Measurements from ENCODE around the gene DUSP16. TPM values are rescaled to one million over a fixed set of nuclear protein-coding genes. Genes with fewer than 3 reads are reported as not detected.
"Not testable (repeated sequence)": the region's sequence is repeated elsewhere in the genome, so short reads cannot be mapped to it uniquely, and the experiment has no call there.

The DUSP16 gene
- total RNA-seq, 1 donor from 2014 or later, result 51.2 TPM

DNA sequence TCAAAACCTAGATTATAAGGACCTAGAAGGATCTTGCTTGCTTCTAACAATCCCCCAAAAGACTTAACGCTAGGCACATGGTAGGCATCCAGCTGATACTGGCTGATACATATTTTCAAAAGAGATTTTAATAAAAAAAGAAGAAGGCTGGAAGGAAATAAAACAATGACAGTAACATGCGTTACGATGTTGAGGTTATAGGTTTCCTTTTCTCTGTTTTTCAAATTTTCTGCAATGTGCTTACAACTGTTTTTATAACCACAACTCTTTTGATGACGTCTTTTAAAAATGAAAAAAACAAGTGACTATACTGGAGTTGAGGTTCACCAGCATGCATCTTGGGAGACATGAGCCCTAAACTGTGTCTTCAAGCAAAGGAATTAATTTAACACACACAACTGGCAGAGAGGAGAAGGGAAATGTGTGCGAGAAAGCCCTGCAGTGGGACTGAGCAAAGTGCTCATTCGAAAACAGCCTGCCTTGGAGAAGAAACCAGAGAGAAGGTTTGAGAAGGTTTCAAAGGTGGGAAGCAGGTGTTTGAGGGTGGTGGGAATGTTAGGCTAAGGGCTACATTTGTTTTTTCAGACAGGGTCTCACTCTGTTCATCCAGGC, 80.4 kb downstream of the DUSP16 start:
- Mint-ChIP-seq H3K9me3 (no peaks in the 10 kb centered on the region), H3K4me1 (peaks cover 53% of the 10 kb centered on the region)

GRCh38 chr12:12481631-12482030, 81.0 kb downstream of the DUSP16 start:
- peak overlapping the region; percentile 96 for H3K27ac Mint-ChIP-seq
- H3K4me1 Mint-ChIP-seq, result peaks cover 51% of the 10 kb centered on the region
- DNase-seq, result peak; percentile 83
- H3K36me3 Mint-ChIP-seq (ENCODE audit: low read depth), result peaks cover 69% of the 10 kb centered on the region
- intact Hi-C loops (cut with micrococcal nuclease), result loop anchor here (1.0 to 2.0 kb wide), 3 partner anchors 25 to 83 kb away; no protein-coding TSS in a partner anchor
- no peaks in the 10 kb centered on the region for H3K9me3 Mint-ChIP-seq
- H3K4me3 Mint-ChIP-seq, result peak overlapping the region; percentile 83
- H3K27me3 Mint-ChIP-seq, result no peaks in the 10 kb centered on the region

More for the DNA sequence above, 80.4 kb downstream of the DUSP16 start:
- Mint-ChIP-seq H3K27ac (peak overlapping the region; percentile 96), H3K4me3 (peak overlapping the region; percentile 83), H3K27me3 (no peaks in the 10 kb centered on the region), H3K36me3 (ENCODE audit: low read depth) (peaks cover 69% of the 10 kb centered on the region)
- peak; percentile 88 for DNase-seq
- intact Hi-C loops (cut with micrococcal nuclease), result loop anchor here (2.0 kb wide), 2 partner anchors 25 to 83 kb away; no protein-coding TSS in a partner anchor

DNA sequence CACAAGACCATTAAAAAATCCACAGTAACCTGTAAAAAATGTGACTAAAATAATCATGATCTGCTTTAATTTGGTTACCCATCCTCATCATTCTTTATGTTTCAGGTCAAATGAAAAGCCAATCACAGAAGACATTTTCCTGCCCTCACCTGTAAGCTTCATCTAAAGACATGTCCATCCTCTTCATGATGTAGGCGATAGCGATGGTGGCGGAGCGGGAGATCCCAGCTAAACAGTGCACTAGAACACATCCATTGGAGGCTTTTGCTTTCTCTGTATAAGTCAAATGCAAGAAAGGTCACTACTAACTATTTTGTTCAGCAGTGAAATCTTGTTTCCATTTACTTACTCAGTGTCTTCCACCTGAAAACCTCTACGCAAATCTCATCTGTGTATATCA, 82.6 kb downstream of the DUSP16 start:
- H3K27ac Mint-ChIP-seq, result peak overlapping the region; percentile 70
- intact Hi-C loops (cut with micrococcal nuclease), result no loop called here
- no peaks in the 10 kb centered on the region for H3K9me3 Mint-ChIP-seq
- H3K36me3 Mint-ChIP-seq (ENCODE audit: low read depth), result peaks cover 62% of the 10 kb centered on the region
- H3K4me1 Mint-ChIP-seq, result peaks cover 60% of the 10 kb centered on the region
- no peaks in the 10 kb centered on the region for H3K27me3 Mint-ChIP-seq
- H3K4me3 Mint-ChIP-seq, result peak overlapping the region; percentile 18
- DNase-seq, result peak; percentile 54

GRCh38 chr12:12477532-12477890, 85.2 kb downstream of the DUSP16 start:
- peak; percentile 56 for DNase-seq
- Mint-ChIP-seq H3K27ac (peak overlapping the region; percentile 87), H3K4me3 (no peak overlapping the region), H3K9me3 (no peaks in the 10 kb centered on the region), H3K4me1 (peaks cover 65% of the 10 kb centered on the region), H3K27me3 (no peaks in the 10 kb centered on the region), H3K36me3 (ENCODE audit: low read depth) (peaks cover 60% of the 10 kb centered on the region)
- intact Hi-C loops (cut with micrococcal nuclease), result loop anchor here (5.0 kb wide), 1 partner anchor 135 kb away; the partner anchor contains the start of gene CREBL2

- intact Hi-C loops (cut with micrococcal nuclease), result loop anchor here (5.0 kb wide), 1 partner anchor 135 kb away; the partner anchor contains the start of gene CREBL2
- peaks cover 58% of the 10 kb centered on the region for H3K36me3 Mint-ChIP-seq (ENCODE audit: low read depth)
- H3K4me1 Mint-ChIP-seq, result peaks cover 62% of the 10 kb centered on the region
- peak; percentile 50 for DNase-seq
- H3K9me3 Mint-ChIP-seq, result no peaks in the 10 kb centered on the region
- H3K27ac Mint-ChIP-seq, result peak overlapping the region; percentile 87
- H3K27me3 Mint-ChIP-seq, result no peaks in the 10 kb centered on the region
- H3K4me3 Mint-ChIP-seq, result no peak overlapping the region
Observed at GRCh38 chr12:12476857-12477531, 85.7 kb downstream of the DUSP16 start.

DNA sequence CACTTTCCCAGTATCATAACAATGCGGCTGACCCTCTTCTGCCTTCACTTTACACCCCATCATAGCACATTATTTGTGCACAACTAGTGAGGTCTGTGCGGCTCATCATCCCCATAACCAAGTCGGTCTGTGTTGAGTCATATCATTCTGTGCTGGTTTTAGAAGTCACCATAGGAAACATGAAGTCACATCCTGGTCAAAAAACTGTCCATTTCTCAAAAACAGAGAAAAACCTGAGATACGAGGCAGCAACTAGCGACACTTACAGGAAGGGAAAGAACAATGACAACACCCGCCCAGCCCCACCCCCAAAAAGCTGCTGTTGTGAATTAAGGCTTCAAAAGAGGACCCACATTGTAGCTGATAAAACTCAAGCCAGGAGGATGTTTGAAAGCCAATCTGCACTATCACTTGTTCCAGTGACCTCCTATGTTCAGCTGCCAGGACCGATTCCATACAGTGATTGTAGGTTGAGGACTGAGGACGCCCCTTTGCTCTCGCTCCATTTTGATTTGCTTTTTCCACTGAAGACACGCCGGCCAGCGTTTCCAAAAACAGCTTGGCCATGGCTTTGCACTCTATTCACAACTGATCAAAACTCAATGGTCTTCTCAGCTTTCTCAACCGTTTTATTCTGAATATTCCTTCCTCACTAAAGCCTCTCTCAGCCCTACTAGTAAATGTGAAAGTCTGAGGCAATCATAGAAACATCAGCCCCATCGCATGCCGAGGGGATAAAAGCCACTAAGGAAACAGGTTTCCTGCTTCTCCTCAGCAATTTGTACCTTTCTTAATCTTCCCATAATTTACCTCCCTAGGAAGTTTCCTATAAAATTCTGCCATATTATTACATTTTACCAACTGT, 87.5 kb downstream of the DUSP16 start:
- H3K27ac Mint-ChIP-seq, result peak overlapping the region; percentile 100
- H3K36me3 Mint-ChIP-seq (ENCODE audit: low read depth), result peaks cover 66% of the 10 kb centered on the region
- peak overlapping the region; percentile 78 for H3K4me3 Mint-ChIP-seq
- intact Hi-C loops (cut with micrococcal nuclease), result loop anchor here (1.0 to 5.0 kb wide), 10 partner anchors 9 to 240 kb away; partner anchors contain the start of genes CREBL2 and DUSP16
- peak; percentile 90 for DNase-seq
- peaks cover 59% of the 10 kb centered on the region for H3K4me1 Mint-ChIP-seq
- H3K9me3 Mint-ChIP-seq, result no peaks in the 10 kb centered on the region
- H3K27me3 Mint-ChIP-seq, result no peaks in the 10 kb centered on the region

GRCh38 chr12:12474471-12474928, 88.2 kb downstream of the DUSP16 start:
- Mint-ChIP-seq H3K9me3 (no peaks in the 10 kb centered on the region), H3K36me3 (ENCODE audit: low read depth) (peaks cover 62% of the 10 kb centered on the region), H3K27ac (peak overlapping the region; percentile 100), H3K4me3 (peak overlapping the region; percentile 78), H3K27me3 (no peaks in the 10 kb centered on the region), H3K4me1 (peaks cover 53% of the 10 kb centered on the region)
- peak; percentile 81 for DNase-seq
- intact Hi-C loops (cut with micrococcal nuclease), result loop anchor here (1.0 to 2.0 kb wide), 3 partner anchors 32 to 240 kb away; no protein-coding TSS in a partner anchor

DNA sequence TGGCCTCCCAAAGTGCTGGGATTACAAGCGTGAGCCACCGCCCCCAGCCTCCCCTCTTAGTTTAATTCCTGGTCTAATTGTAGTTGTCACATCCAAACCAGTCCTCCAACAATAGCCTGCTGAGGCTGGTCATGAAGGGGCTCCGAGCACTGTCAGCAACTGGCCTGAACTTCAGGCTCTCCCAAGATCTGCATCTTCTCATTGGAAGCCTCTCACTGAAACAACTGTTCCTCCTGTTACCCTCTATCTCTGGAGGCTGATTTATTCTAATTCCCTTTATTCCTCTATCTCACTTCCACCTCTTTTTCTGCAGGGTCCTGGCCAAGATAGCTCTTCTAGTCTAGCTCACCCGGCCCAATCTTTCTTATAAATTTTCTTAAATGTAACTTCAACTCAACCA, 89.4 kb downstream of the DUSP16 start:
- Mint-ChIP-seq H3K9me3 (no peaks in the 10 kb centered on the region), H3K4me3 (peak overlapping the region; percentile 42), H3K27ac (peak overlapping the region; percentile 100), H3K4me1 (peaks cover 56% of the 10 kb centered on the region), H3K27me3 (no peaks in the 10 kb centered on the region), H3K36me3 (ENCODE audit: low read depth) (peaks cover 64% of the 10 kb centered on the region)
- intact Hi-C loops (cut with micrococcal nuclease), result no loop called here
- no peak for DNase-seq

DNA sequence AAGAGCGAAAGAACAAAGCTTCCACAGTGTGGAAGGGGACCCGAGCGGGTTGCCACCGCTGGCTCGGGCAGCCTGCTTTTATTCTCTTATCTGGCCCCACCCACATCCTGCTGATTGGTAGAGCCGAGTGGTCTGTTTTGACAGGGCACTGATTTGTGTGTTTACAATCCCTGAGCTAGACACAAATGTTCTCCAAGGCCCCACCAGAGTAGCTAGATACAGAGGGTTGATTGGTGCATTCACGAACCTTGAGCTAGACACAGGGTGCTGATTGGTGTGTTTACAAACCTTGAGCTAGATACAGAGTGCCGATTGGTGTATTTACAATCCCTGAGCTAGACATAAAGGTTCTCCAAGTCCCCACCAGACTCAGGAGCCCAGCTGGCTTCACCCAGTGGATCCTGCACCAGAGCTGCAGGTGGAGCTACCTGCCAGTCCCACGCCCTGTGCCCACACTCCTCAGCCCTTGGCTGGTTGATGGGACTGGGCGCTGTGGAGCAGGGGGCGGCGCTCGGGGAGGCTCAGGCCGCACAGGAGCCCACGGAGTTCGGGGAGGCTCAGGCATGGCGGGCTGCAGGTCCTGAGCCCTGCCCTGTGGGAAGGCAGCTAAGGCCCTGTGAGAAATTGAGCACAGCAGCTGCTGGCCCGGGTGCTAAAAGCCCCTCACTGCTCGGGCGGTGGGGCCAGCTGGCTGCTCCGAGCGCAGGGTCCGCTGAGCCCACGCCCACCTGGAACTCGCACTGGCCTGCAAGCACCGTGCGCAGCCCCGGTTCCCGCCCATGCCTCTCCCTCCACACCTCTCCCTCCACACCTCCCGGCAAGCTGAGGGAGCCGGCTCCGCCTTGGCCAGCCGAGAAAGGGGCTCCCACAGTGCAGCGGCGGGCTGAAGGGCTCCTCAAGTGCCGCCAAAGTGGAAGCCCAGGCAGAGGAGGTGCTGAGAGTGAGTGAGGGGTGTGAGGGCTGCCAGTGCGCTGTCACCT, 90.4 kb downstream of the DUSP16 start:
- peaks cover 64% of the 10 kb centered on the region for H3K36me3 Mint-ChIP-seq (ENCODE audit: low read depth)
- H3K9me3 Mint-ChIP-seq; DNase-seq; H3K27me3 Mint-ChIP-seq; H3K27ac Mint-ChIP-seq; H3K4me3 Mint-ChIP-seq; intact Hi-C loops (cut with micrococcal nuclease): not testable (repeated sequence)
- H3K4me1 Mint-ChIP-seq, result peaks cover 65% of the 10 kb centered on the region

DNA sequence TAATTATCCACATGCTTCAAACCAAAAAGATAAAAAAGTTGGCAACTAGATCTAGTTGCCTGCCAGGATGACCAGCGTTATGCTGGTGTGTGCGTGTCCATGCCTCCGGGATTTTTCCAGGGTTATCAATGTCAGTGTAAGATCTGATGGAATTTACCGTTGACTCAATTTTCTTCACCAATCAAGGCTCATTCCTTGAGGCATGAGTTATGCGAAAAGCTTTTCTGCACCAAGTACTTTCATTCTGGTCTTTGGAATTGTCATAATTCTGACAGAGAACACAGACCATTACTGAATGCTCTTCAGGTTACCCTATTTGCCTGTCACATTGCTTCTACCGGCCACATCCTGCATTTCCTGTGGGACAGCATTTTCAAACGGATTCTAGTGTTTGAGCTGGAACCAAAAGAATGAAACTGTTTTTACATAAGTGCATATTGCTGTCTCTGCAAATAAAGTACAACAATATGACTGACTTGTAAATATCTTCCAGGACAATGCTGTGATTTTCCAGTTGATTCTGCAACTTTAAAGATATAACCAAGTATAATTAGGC, 91.8 kb downstream of the DUSP16 start:
- intact Hi-C loops (cut with micrococcal nuclease), result no loop called here
- no peak for DNase-seq
- Mint-ChIP-seq H3K4me1 (peaks cover 66% of the 10 kb centered on the region), H3K27ac (peak overlapping the region; percentile 47), H3K9me3 (no peaks in the 10 kb centered on the region), H3K27me3 (no peaks in the 10 kb centered on the region), H3K36me3 (ENCODE audit: low read depth) (peaks cover 59% of the 10 kb centered on the region), H3K4me3 (no peak overlapping the region)

- Mint-ChIP-seq H3K4me1 (peaks cover 65% of the 10 kb centered on the region), H3K27me3 (no peaks in the 10 kb centered on the region), H3K27ac (no peak overlapping the region), H3K36me3 (ENCODE audit: low read depth) (peaks cover 58% of the 10 kb centered on the region), H3K4me3 (no peak overlapping the region), H3K9me3 (no peaks in the 10 kb centered on the region)
- DNase-seq, result no peak
- intact Hi-C loops (cut with micrococcal nuclease), result no loop called here
Observed at GRCh38 chr12:12469386-12469785, 93.3 kb downstream of the DUSP16 start.

- H3K36me3 Mint-ChIP-seq (ENCODE audit: low read depth), result peaks cover 53% of the 10 kb centered on the region
- no peaks in the 10 kb centered on the region for H3K27me3 Mint-ChIP-seq
- H3K4me3 Mint-ChIP-seq, result no peak overlapping the region
- intact Hi-C loops (cut with micrococcal nuclease), result no loop called here
- peaks cover 62% of the 10 kb centered on the region for H3K4me1 Mint-ChIP-seq
- DNase-seq, result no peak
- H3K9me3 Mint-ChIP-seq, result no peaks in the 10 kb centered on the region
- H3K27ac Mint-ChIP-seq, result peak overlapping the region; percentile 81
Observed at GRCh38 chr12:12468575-12468974, 94.1 kb downstream of the DUSP16 start.

Measured in activated CD4-positive, alpha-beta T cell treated with anti-CD3 and anti-CD28 coated beads, Interleukin-2, amount 10 ng/mL, durations not matched to agents 24 days and 14 days (primary cell).